SK-N-MC (cell line): ENCODE measurements around the gene OSGEP.

ENCODE experiments used
- EZH2 ChIP-seq: fragments of 200-600 bp; sonication (generic); IDR thresholded peaks from one replicate; pipeline ENCODE4 v1.6.1; 2017; ENCODE audit warnings: antibody characterized with exemption
- FOXP2 ChIP-seq: optimal IDR thresholded peaks from 2 replicates; pipeline ENCODE3; 2011; ENCODE audit warnings: mild to moderate bottlenecking, moderate library complexity; ENCODE audit not compliant: insufficient read depth; ENCODE audit errors: extremely low read length, control extremely low read depth
- POLR2AphosphoS5 ChIP-seq: IDR thresholded peaks from 2 replicates; pipeline ENCODE4 v1.6.1; 2012; ENCODE audit warnings: mild to moderate bottlenecking, low read depth, low read length, borderline replicate concordance

- TF ChIP-seq POLR2AphosphoS5 = no peak
- no peak for TF ChIP-seq FOXP2
- no peak for TF ChIP-seq EZH2
These were observed 36.0 kb upstream of the OSGEP start for GRCh38 chr14:20490563-20490962.
